HG03135 (cell line): ENCODE results near the gene RABIF.

Source experiments
- ATAC-seq: cut with Tn5 transposase; IDR thresholded peaks from one replicate; pipeline ENCODE4 v1.9.1; 2021; ENCODE audit warnings: mild to moderate bottlenecking, moderate library complexity; ENCODE audit not compliant: unreplicated experiment

RABIF gene

DNA sequence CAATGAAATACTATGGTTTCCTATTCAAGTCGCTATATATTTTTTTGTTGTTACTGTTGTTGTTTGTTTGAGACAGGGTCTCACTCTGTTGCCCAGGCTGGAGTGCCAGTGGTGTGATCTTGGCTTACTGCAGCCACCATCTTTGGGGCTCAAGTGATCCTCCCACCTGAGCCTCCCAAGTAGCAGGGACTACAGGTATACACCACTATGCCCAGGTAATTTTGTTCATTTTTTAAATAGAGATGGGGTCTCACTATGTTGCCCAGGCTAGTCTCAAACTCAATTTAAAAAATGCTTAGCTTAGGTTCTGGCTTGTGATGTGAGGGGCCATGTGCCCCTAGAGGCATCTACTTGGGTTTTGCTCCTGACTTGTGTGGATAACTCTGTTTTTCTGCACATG lies 9.8 kb downstream of the RABIF start:
- no peak for ATAC-seq

- no peak for ATAC-seq
Measured at GRCh38 chr1:202873026-202873425, 15.9 kb downstream of the RABIF start.

GRCh38 chr1:202871367-202871766 lies 17.6 kb downstream of the RABIF start:
- no peak for ATAC-seq

DNA sequence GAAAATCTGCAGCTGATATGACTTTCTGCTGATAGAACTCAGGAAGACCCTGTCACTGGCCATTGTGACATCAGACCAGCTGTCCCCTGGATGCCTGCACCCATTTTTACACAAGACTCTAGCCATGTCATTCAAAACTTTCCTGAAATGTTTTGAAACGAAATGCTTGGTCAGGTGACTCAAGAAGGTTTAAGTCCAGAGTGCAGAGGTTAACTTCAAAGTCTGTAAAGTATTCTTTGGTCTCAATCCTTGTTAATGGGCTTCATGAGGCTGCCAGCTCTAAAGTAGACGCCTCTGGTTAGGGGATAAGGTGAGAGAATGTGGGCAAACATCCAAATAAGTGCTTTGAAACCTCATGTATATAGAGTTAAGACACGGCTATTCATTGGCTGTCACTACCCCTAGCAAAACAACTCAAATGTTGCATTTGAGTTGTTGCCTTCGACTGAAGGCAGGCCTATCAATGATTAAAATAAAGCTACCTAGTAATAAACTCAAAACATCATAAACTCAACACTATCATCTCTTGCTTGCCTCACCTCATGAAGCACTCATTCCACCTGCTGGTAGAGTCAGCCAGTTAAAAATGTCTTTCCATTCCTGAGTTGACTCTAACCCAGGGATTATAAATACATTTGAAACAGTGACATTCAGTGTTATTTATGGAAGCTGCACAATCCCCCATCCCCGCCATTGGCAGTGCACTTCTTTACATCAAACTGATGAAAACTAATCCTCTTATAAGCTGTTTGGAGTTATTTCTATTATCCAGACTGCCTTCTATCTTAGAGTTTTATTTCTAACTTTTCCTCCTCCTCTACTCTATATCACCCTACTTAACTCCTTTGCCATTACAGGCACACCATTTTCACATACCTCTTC lies 26.0 kb downstream of the RABIF start:
- ATAC-seq = no peak

- peak; percentile 71 for ATAC-seq
Measured at GRCh38 chr1:202861420-202862132, 27.4 kb downstream of the RABIF start.

- peak; percentile 33 for ATAC-seq
Measured at GRCh38 chr1:202860744-202861419, 28.1 kb downstream of the RABIF start.

GRCh38 chr1:202858789-202859414 lies 30.0 kb downstream of the RABIF start:
- no peak for ATAC-seq

DNA sequence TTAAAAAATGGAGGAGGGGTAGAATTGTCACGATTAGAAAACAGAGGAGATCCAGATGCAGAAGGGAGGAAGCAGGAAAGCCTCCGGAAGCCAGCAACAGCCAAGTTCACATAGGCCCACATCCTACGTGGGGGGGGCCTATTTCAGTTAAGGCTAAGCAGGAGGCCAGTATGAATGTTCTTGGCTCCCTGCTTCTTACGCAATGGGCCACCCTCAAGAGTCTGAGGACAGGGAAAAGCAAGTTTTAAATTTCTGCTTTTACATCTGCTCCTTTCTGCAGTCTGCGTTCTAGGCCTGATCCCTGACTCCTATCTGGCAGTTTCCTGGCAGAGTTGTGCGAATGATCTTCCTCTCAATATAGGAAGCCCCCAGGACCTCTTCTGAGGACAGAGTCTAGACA lies 30.6 kb downstream of the RABIF start:
- no peak for ATAC-seq

- no peak for ATAC-seq
Measured at GRCh38 chr1:202857136-202857610, 31.8 kb downstream of the RABIF start.

DNA sequence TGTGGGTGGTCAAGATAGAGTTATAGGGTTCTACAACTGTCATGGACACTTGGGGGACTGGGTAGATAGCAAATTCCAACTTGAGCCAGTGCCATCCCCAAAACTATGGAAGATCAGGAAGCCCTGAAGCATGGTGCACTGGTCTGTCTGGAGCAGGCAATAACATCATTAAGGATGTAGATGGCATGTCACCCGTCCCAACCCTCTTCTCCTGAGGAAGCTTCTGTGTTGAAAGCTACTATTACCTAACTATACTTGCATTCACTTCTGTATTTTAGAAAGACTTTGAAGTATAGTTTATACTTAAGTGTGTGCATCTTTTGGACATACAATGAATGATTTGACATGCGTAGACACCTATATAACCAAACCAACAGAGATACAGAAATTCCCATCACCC lies 32.9 kb downstream of the RABIF start:
- ATAC-seq = no peak

GRCh38 chr1:202854787-202855186 lies 34.2 kb downstream of the RABIF start:
- no peak for ATAC-seq

DNA sequence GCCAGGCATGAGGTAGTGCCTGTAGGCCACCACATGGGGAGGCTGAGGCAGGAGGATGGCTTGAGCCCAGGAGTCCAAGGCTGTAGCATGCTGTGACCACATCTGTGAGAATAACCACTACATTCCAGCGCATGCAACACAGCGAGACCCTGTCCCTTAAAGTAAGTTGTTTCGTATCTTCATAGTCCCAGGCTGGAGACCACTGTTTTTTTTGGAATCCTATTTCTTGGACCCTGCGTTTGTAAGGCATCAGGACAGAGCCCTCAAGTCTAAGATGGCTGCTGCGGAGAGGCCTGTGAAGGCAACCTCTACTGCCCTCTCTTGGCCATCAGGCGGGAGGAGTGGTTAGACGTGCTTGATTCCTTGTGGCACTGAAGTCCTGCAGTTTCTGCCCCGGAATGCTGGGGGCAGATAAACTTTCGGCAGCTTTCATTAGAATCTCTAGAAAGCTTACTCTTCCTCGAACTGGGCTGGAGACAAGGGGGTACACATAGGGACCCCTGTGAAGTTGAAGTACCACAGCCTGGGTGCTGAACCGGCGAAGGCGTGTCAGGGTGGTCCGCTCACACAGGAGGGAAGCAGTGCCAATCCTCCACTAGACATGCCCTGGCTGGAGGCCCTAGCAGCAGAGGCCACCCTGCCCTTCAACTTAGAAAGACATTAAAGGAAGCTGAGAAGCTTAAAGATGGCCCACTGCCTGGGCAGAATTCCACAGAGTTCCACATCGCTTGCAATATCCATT lies 36.6 kb downstream of the RABIF start:
- ATAC-seq = no peak

GRCh38 chr1:202850593-202851362 lies 38.2 kb downstream of the RABIF start:
- no peak for ATAC-seq

DNA sequence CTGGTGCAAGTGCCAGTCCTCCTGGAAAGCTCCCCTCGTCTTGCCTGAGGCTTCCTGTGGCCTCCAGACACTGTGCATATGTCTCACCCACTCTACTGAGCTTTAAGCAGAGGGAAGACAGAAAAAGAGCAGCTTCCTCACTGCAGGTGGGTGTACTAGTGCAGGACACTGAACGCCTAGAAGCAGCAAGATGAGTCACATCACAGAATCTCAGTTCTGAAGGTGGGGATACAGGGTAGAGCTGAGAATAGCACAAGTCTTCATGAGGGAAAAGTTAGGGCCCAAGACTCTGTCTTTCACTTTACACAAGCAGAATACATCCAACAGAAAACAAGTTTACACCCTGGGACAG lies 40.8 kb downstream of the RABIF start:
- ATAC-seq = peak; percentile 70

DNA sequence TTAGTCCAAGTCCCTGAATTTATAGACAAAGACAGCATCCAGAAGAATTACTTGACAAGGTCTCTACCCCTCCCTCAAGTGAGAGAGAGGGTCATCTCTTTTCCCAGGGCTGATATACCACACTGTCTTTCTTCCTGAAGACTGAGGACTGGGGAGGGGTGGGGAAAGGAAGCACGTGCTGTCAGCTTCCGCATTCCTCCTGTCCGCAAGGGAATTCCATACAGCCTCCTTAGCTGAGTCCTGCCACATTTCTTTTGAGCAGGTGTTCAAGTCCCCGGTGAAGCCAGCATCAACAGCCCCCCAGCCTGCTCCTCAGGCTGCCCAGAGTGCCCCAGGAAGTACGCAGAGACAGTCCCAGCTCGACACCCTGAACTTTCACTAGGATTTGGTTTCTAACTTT lies 44.0 kb downstream of the RABIF start:
- no peak for ATAC-seq

- no peak for ATAC-seq
Measured at GRCh38 chr1:202844259-202844658, 44.7 kb downstream of the RABIF start.

GRCh38 chr1:202843081-202843480 lies 45.9 kb downstream of the RABIF start:
- no peak for ATAC-seq

- no peak for ATAC-seq
Measured at GRCh38 chr1:202837746-202838262, 51.1 kb downstream of the RABIF start.

DNA sequence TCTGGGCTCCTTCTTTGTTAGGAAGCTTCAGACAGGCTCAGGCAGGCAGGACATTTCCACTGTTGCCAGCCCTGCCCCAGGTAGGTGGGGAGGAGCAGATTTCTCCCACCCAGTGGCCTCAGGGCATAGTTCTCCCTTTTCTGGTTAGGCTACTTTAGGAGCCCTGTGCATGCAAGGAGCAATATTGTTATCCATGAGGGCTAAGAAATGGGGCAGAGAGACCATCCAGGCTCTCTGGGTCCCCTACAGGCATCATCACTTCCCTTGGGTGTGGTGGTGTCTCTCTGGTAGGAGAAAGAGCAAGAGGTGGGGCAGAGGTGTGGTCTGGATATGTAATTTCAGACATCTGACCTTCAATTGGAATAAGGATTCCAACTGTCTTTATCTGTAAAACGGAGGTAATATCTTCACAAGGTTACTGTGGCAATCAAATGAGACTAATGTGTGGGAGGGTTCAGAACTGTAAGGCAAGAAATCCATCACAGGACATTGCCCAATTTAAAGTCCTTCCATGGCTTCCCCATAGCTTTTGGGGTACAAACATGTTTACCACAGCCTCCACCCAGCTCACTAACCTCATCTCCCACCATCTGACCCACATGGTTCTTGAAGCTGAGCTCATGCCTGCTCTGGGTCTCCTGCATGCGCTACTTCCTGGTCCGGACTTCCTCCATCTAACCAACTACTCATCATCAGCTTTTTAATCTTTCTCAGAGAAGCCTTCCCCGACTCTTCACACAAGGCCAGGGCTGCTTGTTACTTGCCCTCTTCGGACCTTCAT lies 52.1 kb downstream of the RABIF start:
- ATAC-seq = no peak
